GM19324 (cell line): ENCODE measurements around the gene NFYC.

Experiments
- ATAC-seq: cut with Tn5 transposase; IDR thresholded peaks from one replicate; pipeline ENCODE4 v1.9.1; 2021; ENCODE audit warnings: mild to moderate bottlenecking, moderate library complexity; ENCODE audit not compliant: unreplicated experiment, low FRiP score

The NFYC gene

DNA sequence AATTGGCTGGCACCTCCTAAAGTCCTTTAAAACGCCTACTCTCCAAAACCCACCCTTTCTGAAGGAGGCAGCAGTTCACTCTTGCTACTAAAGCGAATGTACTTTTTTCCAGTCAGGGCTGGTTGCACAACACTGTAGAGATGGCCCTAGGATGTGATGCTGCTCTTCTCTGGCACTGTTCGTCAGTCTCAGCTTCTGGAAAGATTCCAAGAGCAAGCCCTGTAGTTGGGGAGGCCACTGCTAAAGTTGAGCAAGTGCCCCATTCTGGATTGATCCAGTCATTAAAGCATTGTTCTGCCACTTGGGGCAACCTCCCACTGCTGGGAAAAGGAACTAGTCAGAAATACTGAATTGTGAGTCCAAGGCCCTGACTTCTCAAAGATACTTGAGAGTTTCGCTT is 63.6 kb downstream of the NFYC start:
- no peak for ATAC-seq

DNA sequence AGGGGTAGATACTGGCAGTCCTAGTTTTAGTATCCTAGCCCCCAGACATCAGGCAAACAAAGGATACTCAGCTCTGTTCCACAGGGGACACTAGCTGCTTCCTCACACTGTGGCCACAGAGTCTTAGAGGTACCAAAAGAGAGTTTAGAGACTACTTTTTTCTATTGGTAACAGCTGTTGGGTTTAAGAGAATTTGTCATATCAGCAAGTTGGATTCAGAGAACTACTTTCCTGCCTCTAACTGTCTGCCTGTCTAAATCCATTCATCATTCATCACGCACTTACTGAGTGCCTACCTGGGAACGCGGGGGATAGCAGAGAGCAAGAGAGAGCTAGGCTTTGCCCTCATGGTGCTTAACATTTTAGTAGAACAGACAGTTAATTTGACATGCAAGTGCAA is 65.0 kb downstream of the NFYC start:
- no peak for ATAC-seq

DNA sequence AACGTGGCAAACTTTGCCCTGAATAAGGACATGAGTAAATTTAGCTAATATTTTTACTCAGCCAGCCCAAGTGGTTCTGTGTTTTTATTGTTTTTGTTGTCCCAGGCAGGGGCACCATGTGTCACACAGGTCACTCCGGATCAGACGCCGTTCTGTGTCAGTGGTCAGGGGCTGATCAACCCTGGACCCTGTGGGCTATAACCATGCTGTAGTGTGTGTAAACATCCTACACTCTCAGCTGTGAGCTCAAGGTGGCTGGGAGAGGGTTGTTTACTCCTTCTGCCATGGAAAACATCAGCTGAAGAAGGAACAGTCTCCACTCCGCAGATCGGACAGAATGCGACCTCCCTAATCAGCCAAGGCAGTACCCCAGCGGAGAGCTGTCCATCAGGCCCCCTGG is 65.6 kb downstream of the NFYC start:
- ATAC-seq, result no peak

- no peak for ATAC-seq
Measured at GRCh38 chr1:40758004-40758403, 66.5 kb downstream of the NFYC start.

DNA sequence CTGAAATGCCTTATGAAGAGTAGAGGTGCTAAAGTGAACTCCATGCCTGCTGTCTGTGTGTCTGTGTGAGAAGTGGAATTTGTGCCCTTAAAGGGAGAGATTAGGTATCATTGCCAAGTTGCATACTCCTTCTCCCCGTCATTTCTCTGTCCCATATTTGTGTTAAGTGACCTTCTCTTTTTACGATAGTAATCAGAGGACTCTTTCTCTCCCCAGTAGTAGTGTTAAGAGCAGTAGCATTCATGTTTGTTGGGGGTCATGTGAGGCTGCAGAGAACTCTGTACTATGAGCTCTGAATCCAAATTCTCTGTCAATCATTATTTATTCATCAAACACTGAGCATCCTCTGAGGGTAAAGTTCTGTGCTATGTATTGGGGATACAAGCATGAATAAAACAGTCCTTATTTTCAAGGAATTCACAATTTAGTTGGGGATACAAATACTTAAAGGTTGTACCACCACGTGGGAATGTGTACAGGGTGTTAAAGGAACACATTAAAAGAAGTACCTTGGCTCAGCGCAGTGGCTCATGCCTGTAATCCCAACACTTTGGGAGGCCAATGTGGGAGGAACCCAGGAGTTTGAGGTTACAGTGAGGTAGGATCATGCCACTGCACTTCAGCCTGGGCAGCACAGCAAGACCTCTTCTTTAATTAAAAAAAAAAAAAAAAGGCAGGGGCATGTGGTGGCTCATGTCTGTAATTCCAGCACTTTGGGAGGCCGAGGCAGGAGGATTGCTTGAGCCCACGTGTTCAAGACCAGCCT is 67.3 kb downstream of the NFYC start:
- no peak for ATAC-seq

DNA sequence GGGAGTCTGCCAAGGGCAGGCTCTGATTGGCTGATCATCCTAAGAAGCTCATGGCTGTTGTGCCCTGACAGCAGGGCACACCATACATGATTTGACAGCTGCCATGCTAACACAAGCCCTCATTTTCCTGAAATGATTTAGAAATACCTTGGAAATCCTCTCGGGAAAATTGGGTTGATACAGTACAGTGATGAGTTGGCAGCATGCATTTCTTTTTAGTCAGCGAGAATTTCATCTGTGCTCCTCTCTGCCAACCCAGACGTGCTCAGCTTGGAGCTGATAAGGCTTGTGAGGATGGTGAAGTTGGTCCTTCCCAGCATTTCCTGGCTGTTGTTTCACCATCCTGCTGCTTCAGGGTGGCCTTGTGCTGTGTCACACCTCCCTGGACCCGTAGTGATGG is 69.5 kb downstream of the NFYC start:
- ATAC-seq, result no peak

- no peak for ATAC-seq
Measured at GRCh38 chr1:40762144-40762923, 70.8 kb downstream of the NFYC start.

- no peak for ATAC-seq
Measured at GRCh38 chr1:40763742-40764532, 72.4 kb downstream of the NFYC start.

GRCh38 chr1:40764981-40765380 is 73.5 kb downstream of the NFYC start:
- ATAC-seq, result no peak

GRCh38 chr1:40766017-40766416 is 74.5 kb downstream of the NFYC start:
- ATAC-seq, result no peak

- ATAC-seq, result no peak
Measured at GRCh38 chr1:40766560-40766959, 75.1 kb downstream of the NFYC start.

DNA sequence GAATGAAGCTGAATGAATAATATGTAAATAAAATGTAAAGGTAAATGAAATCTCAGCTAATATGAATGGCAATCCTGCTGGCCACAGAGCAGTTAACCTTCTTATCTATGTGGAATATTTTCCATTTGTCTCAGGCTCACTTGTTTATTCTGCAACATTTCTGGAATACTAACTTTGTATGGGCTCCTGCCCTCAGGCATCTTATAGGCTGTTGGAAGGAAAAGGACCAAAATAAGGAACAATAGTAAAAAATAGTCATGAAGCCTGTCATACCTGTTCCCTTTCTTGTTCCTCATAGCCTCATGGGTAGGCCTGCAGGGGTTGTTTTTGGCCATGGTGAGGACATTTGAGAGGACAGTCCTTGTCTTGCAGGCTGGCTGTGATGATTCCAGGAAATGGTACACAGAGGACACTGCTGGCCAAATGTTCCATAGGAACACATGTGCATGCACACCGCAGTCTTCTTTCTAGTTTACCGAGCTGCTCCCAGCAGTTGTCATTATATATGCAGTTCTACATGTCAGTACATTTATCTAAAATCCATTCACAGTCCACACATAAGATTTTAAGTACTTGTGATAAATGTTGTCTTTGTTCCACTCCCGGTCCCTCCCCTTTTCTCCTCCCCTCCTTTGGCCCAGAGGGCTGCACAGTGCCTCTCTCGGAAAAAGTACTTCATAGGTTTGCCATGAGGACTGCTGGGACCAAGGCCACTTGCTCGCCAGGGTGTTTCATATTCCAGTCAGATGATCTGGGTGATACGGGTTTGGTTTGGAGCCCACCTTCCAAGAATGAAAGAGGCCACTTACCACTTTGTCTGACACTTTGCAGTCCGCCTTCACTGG is 76.9 kb downstream of the NFYC start:
- no peak for ATAC-seq

DNA sequence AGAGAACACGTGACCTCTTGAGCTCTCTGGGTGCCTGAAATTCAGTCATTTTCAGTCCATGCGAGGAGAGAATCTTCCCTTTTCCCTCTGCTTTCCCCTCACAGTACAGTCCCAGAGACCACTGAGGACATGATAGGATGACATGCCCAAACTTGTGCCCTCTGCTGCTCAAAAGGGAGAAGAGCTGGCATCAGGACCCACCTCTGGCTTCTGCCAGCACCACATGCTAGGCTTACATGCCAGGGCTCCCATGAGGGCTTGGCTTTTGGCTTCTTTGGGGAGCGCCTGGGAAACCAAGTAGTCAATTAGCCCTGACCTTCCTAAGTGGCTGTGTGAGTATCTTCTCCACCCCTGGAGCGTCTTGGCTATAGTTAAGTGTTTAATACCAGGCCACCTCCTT is 78.3 kb downstream of the NFYC start:
- ATAC-seq, result no peak

DNA sequence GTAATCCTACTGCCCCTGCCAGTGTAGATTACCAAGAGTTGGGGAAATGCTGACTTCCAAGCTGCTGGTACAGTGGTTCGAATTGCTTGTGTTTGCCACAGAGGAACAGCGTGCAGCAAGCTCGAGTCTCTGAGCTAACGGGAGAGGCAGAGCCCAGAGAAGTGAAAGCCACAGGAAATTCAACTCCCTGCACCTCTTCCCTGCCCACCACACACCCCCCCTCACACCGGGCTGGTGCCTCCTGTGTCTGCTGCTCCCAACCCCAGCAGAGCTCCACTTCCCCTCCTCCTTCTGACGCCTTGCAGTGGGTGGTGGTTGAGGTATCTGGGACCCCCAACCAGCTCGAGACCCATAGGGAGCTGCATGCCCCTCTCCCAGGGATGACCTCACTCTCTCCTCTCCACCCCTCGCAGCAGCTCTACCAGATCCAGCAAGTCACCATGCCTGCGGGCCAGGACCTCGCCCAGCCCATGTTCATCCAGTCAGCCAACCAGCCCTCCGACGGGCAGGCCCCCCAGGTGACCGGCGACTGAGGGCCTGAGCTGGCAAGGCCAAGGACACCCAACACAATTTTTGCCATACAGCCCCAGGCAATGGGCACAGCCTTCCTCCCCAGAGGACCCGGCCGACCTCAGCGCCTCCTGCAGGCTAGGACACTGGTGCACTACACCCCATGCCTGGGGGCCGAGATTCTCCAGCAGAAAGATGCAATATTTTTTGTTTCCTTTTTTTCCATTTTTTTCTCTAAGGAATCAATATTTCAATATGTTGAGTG is 79.0 kb downstream of the NFYC start:
- ATAC-seq, result no peak

- no peak for ATAC-seq
Measured at GRCh38 chr1:40772146-40772955, 80.8 kb downstream of the NFYC start.

DNA sequence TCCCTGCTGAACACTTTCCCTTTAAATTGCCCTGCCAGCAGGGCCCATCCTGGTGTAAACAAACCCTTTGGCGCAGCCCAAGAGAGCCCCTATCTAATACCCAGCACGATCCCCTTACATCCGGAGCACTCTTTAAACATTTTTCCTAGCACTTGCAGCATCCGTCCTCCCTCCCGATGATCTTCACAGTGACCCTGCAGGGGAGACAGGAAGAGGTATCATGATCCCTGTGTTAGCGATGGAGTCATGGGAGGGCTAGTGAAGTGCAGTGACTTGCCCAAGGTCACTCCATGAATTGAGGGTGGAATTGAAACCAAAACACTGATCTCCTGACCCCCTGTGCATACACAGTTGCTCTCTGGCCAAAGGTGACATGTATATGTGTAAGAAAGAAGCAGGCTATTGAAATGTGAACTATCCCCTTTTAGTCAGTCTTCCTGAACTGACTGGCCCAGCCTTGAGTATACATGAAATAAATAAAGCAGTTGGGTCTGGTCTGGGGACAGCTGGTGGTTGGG is 82.3 kb downstream of the NFYC start:
- no peak for ATAC-seq

DNA sequence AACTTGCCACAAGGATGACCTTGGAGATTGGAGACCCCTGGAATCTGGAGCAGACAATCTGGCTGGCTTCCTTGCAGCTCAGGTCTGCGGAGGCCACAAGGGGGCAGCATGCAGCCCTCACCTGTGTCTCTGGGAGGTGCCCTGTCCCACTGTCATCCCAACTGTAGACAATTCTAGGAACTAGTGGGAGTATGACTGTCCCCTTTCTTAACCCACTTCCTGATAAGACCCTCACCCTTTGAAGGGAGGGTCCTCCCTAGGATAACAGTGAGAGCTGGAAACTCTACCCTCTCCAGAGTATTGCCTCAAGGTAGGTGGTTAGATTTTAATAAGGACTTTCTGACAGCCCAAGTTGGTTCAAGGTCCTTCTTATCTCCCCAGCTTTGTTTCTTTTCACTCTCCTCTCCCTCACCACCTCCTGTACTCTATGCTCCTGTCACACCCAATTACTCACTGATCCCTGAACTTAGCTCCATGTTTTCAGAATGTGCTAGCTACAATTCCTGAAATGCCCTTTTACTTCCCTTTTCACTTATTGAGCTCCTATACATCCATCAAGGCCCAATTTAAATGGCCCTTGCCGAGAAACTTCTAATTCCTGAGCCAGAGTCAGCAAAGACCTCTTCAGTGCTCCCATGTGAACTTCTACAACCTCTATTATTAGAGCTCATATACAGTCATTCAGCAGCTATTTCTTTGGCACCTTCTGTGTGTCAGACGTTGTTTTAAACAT is 82.9 kb downstream of the NFYC start:
- no peak for ATAC-seq
